LNCAP (cell line): Measurements from ENCODE around the gene UTP14A.

Experiments used
- TF ChIP-seq, protein P1 (sequence below): fragments of 450-650 bp; IDR thresholded peaks from 2 replicates; pipeline ENCODE4 v1.5.1; 2017; ENCODE audit warnings: mild to moderate bottlenecking

Gene UTP14A

DNA sequence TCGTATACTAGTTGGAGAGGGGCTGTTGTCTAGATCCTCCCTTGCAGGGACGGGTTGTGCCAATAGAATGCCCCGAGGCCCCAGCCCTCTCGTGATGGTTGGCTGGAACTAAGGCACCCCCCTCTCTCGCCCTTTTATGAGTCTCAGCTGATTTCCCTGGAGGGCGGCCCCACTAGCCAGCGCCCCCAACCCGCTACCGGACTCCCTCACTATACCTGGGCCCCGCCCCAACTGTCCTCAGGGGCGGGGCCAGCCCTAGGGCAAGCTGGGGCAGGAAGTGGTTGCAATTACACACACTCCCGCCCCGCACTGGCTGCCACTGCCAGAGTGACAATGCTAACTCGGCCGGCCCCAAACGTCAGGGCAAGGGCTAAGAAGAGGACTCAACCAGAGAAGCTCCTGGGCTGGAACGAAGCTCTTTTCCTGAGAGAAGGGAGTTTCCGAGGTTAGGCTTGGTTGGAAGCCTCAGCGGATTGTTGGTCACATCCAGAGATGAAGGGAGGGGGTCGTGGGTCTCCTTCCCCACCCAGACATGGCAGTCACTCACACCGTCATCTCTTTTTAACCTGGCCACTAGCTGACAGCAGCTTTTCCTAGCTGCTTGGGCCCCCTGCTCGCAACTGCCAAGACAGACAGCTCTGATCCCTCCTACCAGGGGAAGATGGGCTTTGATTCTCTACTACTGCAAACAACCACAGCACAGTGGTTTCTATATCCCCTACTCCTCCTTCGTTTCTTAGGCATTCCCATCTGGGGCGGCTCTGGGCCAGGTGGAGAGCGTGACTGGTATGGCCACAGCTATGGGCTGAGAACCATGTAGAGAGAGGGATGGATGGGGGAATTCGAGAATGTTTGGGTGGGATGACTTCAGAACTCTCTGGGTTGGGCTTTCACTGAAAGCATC is 55.5 kb downstream of the UTP14A start:
- TF ChIP-seq, protein P1, sequence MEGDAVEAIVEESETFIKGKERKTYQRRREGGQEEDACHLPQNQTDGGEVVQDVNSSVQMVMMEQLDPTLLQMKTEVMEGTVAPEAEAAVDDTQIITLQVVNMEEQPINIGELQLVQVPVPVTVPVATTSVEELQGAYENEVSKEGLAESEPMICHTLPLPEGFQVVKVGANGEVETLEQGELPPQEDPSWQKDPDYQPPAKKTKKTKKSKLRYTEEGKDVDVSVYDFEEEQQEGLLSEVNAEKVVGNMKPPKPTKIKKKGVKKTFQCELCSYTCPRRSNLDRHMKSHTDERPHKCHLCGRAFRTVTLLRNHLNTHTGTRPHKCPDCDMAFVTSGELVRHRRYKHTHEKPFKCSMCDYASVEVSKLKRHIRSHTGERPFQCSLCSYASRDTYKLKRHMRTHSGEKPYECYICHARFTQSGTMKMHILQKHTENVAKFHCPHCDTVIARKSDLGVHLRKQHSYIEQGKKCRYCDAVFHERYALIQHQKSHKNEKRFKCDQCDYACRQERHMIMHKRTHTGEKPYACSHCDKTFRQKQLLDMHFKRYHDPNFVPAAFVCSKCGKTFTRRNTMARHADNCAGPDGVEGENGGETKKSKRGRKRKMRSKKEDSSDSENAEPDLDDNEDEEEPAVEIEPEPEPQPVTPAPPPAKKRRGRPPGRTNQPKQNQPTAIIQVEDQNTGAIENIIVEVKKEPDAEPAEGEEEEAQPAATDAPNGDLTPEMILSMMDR = no peak

DNA sequence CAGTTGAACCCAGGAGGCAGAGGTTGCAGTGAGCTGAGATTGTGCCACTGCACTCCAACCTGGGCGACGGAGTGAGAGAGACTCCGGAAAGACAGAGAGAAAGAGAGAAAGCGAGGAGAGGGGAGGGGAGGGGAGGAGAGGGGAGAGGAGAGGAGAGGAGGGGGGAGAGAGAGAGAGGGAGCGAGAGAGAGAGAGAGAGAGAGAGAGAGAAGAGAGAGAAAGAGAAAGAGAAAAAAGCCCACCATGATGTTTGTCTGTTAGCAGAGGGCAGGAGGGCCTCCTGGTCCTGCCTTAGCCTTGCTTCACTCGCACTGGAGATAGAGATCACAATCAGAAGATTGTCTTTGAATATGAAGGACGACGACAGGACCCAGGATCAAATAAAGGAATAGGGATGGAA is 57.8 kb downstream of the UTP14A start:
- TF ChIP-seq, protein P1 = no peak

DNA sequence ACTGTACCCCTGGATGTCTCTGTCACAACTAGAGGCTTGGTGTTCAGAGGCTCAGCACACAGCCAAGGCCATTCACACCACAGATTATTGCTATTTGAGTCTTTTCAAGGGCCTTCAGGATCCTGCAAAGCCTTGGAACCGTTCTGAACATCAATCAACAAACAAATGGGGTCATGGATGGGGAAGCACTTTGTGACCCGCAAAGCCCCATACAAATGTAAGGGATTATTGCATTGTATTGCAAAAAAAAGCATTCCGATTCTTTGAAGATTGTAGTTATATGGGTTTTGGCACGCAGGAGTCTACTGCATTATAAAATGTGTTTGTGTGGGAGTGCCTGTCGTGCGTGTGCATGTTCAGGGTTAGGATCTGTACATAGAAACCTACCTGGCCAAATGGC is 59.2 kb downstream of the UTP14A start:
- TF ChIP-seq, protein P1 = no peak

DNA sequence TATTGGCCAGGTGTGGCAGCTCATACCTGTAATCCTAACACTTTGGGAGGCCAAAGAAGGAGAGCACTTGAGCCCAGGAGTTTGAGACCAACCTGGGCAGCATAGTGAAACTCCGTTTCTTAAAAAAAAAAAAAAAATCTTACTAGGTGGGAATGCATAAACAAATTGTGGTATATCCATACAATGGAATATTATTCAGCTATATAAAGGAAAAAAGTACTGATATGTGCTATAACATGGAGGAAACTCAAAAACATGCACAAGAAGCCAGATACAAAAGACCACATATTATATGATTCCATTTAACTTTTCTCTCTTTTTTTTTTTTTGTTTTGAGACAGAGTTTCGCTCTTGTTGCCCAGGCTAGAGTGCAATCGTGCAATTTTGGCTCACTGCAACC is 63.0 kb downstream of the UTP14A start:
- TF ChIP-seq, protein P1 = no peak

DNA sequence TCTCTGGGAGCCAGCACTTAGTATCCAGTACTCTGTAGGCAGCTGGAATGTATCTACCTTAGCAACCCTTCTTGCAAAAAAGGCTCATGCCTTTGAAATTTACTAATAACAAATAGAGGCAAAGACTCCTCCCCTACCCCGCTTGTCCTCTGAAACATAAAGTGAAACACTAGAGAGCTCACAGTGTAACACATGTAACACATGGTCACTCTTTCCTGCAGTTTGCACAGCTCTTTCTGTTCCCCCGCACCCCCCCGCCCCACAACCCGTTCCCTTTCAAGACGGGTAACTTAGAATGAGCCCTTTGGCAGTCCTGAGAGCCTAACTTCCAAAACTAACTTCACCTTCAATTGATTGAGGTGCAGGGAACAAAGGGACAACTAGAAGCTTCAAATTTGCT is 70.5 kb downstream of the UTP14A start:
- TF ChIP-seq, protein P1 = no peak
